Esophagus muscularis mucosa (tissue), 4 donors: ENCODE data around the gene SPATS2. TPM values are rescaled to one million over a fixed set of nuclear protein-coding genes. Genes with fewer than 3 reads are reported as not detected.

ENCODE experiments used
- DNase-seq: peaks from one replicate; pipeline ENCODE4 v3.0.0-alpha.2; 2017; ENCODE audit errors: extremely low spot score
- H3K27ac ChIP-seq, 4 donors: fragments of 200-600 bp; sonication (generic); replicated peaks in 1 of 4; 1 replicate in 3 of 4; 2 replicates in 1 of 4; pipeline ENCODE4 v1.5.1; 2016 to 2019; ENCODE audit warnings: mild to moderate bottlenecking in 1 of 4
- H3K27me3 ChIP-seq, 4 donors: fragments of 200-600 bp; sonication (generic); one replicate each; pipeline versions ENCODE4 v1.5.1 to v1.6.0; 2016 to 2019
- H3K36me3 ChIP-seq, 4 donors: fragments of 200-600 bp; sonication (generic); one replicate each; pipeline ENCODE4 v1.5.1; 2016 to 2019
- H3K4me1 ChIP-seq, 4 donors: fragments of 200-600 bp; sonication (generic); one replicate each; pipeline ENCODE4 v1.5.1; 2016 to 2019
- H3K4me3 ChIP-seq, 4 donors: fragments of 200-600 bp; sonication (generic); 1 replicate in 2 of 4; 2 replicates in 2 of 4; pipeline ENCODE4 v1.5.1; 2016 to 2019; ENCODE audit warnings: mild to moderate bottlenecking in 4 of 4, moderate library complexity in 1 of 4
- H3K9me3 ChIP-seq, 4 donors: fragments of 200-600 bp; sonication (generic); 1 replicate in 3 of 4; 2 replicates in 1 of 4; pipeline ENCODE4 v1.5.1; 2016 to 2019
- EP300 ChIP-seq: sonication (generic); formaldehyde crosslinking; IDR thresholded peaks from one replicate; pipeline ENCODE4 v1.6.1; 2017; ENCODE audit warnings: antibody characterized with exemption
- POLR2A ChIP-seq: fragments of 450-650 bp; IDR thresholded peaks from one replicate; pipeline ENCODE4 v1.6.1; 2017; ENCODE audit warnings: antibody characterized with exemption, moderate library complexity, mild to moderate bottlenecking, low read depth
- POLR2AphosphoS5 ChIP-seq, 2 donors: sonication (generic); formaldehyde crosslinking; IDR thresholded peaks; one replicate each; pipeline ENCODE4 v1.6.1; 2017; ENCODE audit warnings: antibody characterized with exemption in 2 of 2
- WGBS: methylation state at CpG from one replicate; pipeline ENCODE4 v1.1.5; 2018; 5-methylcytosine and 5-hydroxymethylcytosine counted together
- intact Hi-C: fragments of 100-400 bp; cut with DNase I; formaldehyde crosslinking; loops from one replicate; pipeline ENCODE4 v1.15.1; 2023
- small RNA-seq, 3 donors: library from RNA; depleted of rRNA; stranded (forward); fragments of <200 nt; gene quantifications; one replicate each; pipeline ENCODE3, GENCODE V24; 2016
- total RNA-seq, 4 donors: library from RNA; depleted of rRNA; stranded (reverse); fragments of >200 nt; gene quantifications; one replicate each; pipeline versions ENCODE4 v1.1.0 to v1.2.1, GENCODE V29; 2016
- TF ChIP-seq, protein P1 (sequence below), 3 experiments: fragments of 200-600 bp in 2 of 3; fragments of 450-650 bp in 1 of 3; sonication (generic) in 2 of 3; IDR thresholded peaks; one replicate each; pipeline ENCODE4 v1.5.1; 2017 to 2019; ENCODE audit warnings: antibody characterized with exemption in 3 of 3, mild to moderate bottlenecking in 2 of 3, moderate library complexity in 1 of 3

Gene SPATS2
- total RNA-seq, 4 donors from 2014 or later = 9.5 to 16.6 (median 11.5) TPM

DNA sequence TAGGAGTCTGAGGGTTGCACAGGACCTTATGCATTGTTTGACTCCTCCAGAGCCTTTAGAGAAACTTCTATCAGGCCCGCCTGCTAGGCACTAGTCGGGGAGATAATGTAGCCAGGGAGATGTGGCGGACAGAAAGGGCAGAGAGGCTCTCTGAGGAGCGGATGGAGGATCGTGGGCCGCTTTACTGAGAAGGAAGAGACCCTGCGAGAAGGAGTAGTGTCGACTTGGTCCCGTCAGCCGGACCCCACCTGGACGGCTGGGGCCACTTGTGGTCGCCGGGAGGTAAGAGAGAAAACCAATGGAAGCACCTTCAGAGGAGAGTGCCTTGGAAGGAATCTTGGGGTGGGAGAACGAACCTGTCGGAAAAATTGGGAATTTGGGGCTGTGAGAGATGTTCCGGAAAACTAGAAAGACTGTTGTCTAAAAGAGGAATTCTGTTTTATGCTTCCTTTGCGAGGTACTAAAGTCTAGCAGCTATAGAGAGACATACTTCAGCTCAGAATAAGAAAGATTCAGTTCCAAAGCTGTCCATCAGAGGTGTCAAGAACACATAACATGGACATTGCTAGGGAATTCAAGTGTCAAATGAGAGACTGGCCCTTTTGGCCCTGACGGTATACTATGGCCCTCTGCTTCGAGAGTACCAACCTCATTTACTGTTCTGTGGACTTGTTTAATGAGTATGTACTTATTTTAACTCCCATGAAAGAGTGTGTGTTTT, 201.3 kb downstream of the SPATS2 start:
- intact Hi-C loops = no loop called here
- Histone ChIP-seq H3K36me3 (peaks cover 11 to 25% (median 20%) of the 10 kb centered on the region in 4 donors), H3K9me3 (no peaks in the 10 kb centered on the region), H3K4me1 (peaks cover 30 to 61% (median 47%) of the 10 kb centered on the region in 4 donors), H3K27ac (peak overlapping the region; percentile 84 to 91 (median 88)), H3K27me3 (no peaks in the 10 kb centered on the region), H3K4me3 (peak overlapping the region; percentile 71 to 84 (median 81))
- WGBS = 3% methylated on average over 19 of the region's 19 CpGs
- DNase-seq = no peak
- TF ChIP-seq POLR2AphosphoS5 (IDR thresholded peaks at IDR 0.05) = no peak
- TF ChIP-seq, protein P1, sequence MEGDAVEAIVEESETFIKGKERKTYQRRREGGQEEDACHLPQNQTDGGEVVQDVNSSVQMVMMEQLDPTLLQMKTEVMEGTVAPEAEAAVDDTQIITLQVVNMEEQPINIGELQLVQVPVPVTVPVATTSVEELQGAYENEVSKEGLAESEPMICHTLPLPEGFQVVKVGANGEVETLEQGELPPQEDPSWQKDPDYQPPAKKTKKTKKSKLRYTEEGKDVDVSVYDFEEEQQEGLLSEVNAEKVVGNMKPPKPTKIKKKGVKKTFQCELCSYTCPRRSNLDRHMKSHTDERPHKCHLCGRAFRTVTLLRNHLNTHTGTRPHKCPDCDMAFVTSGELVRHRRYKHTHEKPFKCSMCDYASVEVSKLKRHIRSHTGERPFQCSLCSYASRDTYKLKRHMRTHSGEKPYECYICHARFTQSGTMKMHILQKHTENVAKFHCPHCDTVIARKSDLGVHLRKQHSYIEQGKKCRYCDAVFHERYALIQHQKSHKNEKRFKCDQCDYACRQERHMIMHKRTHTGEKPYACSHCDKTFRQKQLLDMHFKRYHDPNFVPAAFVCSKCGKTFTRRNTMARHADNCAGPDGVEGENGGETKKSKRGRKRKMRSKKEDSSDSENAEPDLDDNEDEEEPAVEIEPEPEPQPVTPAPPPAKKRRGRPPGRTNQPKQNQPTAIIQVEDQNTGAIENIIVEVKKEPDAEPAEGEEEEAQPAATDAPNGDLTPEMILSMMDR (IDR thresholded peaks at IDR 0.05) = no peak
- no peak for TF ChIP-seq POLR2A
- TF ChIP-seq EP300 = no peak

Small RNA genes lying within 50 kb of the gene (small RNA-seq; reads per million reads assigned to genes)
- 0 reads per million in 3 donors for gene AC125611.1

Other genes starting within 250 kb of the SPATS2 start
- gene TUBA1B, start 236.1 kb upstream of the SPATS2 start, total RNA-seq = 1,000 to 10,000 TPM in 1 of 4 donors, 100 to 1,000 TPM in 3; 739 to 1,057 (median 846) TPM
- 1,000 to 10,000 TPM in 2 of 4 donors, 100 to 1,000 TPM in 2; 534 to 1,110 (median 887) TPM for gene TUBA1A, start 178.4 kb upstream of the SPATS2 start, total RNA-seq
- gene TUBA1C, start 102.4 kb upstream of the SPATS2 start, total RNA-seq = 100 to 1,000 TPM; 129 to 190 (median 167) TPM
- 10 to 100 TPM in 3 of 4 donors, 1 to 10 TPM in 1; 9.9 to 24.5 (median 10.4) TPM for gene PRPH, start 72.3 kb upstream of the SPATS2 start, total RNA-seq
- under 1 TPM in 2 of 4 donors, not detected in 2; 0.26 to 0.80 TPM for gene TROAP, start 44.2 kb upstream of the SPATS2 start, total RNA-seq
- not detected for gene C1QL4, start 30.3 kb upstream of the SPATS2 start, total RNA-seq
- gene DNAJC22, start 20.6 kb upstream of the SPATS2 start, total RNA-seq = under 1 TPM in 3 of 4 donors, not detected in 1; 0.17 to 0.34 (median 0.26) TPM
- gene KCNH3, start 171.6 kb downstream of the SPATS2 start, total RNA-seq = under 1 TPM in 3 of 4 donors, not detected in 1; 0.34 to 0.66 (median 0.65) TPM
- 10 to 100 TPM; 43.7 to 71.9 (median 56.4) TPM for gene MCRS1, start 200.7 kb downstream of the SPATS2 start, total RNA-seq
- under 1 TPM; under 0.01 to 0.46 (median 0.21) TPM for gene FAM186B, start 238.2 kb downstream of the SPATS2 start, total RNA-seq